Fibroblast of mammary gland (primary cell): ENCODE measurements around the gene ADI1.

Experiments used
- DNase-seq: peaks from one replicate; pipeline ENCODE4 v3.0.0-alpha.2; 2010; ENCODE audit warnings: low read depth
- H3K4me3 ChIP-seq: 2 replicates; pipeline ENCODE4 v1.5.1; 2011; ENCODE audit warnings: low read depth, mild to moderate bottlenecking, low read length, moderate library complexity; ENCODE audit not compliant: control insufficient read depth
- CTCF ChIP-seq: conservative IDR thresholded peaks from 2 replicates; pipeline ENCODE4 v1.5.1; 2011; ENCODE audit warnings: low read depth, low read length, inconsistent platforms; ENCODE audit not compliant: control insufficient read depth, insufficient read depth

ADI1 gene

DNA sequence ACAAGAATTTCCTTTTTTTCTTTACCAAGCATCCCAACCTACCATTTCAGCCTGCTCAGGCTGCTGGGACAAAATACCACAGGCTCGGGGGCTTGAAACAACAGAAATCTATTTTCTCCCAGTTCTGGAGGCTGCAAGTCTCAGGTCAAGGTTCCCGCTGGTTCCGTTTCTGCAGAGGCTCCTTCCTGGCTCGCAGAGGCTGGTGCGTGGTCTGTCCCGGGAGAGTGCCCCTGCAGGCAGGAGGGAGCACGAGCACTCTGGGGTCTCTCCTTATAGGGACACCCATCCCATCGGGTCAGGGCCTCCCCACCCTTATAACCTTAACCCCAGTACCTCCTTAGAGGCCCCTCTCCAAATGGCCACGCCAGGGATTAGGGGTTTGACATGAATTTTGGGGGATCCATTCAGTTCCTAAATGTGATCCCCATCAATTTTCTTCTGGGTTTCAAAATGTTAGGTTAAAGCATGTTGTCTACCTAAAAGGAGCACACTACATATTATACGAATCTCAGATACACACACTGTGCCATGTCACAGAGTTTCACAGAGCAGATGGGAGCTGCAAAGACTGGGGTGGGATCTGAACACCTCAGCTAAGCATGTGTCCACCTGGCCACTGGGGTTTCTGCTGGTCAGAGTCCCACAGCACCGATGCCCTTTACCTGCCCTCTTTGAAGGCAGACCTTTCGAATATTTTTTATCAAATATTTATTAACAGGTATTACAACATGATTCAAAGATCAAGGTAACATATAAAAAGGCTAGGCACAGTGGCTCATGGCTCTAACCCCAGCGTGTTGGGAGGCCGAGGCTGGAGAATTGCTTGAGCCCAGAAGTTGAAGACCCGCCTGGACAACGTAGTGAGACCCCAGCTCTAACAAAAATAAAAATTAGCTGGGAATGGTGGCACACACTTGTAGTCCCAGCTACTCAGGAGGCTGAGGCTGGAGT lies 17.6 kb upstream of the ADI1 start:
- peak; percentile 56 for TF ChIP-seq CTCF
- peak; percentile 60 for DNase-seq
- peak overlapping the region; percentile 46 for H3K4me3 ChIP-seq

- TF ChIP-seq CTCF = peak; percentile 24
- H3K4me3 ChIP-seq = peak overlapping the region; percentile 46
- peak; percentile 94 for DNase-seq
Observed at GRCh38 chr2:3535794-3536681, 16.7 kb upstream of the ADI1 start.

GRCh38 chr2:3535467-3535793 lies 16.1 kb upstream of the ADI1 start:
- peak overlapping the region; percentile 46 for H3K4me3 ChIP-seq
- DNase-seq = no peak
- TF ChIP-seq CTCF = no peak

GRCh38 chr2:3534251-3534814 lies 15.0 kb upstream of the ADI1 start:
- DNase-seq = no peak
- TF ChIP-seq CTCF = no peak
- no peak overlapping the region for H3K4me3 ChIP-seq

GRCh38 chr2:3533836-3534235 lies 14.5 kb upstream of the ADI1 start:
- no peak for TF ChIP-seq CTCF
- DNase-seq = no peak
- H3K4me3 ChIP-seq = no peak overlapping the region

- no peak for TF ChIP-seq CTCF
- DNase-seq = no peak
- no peak overlapping the region for H3K4me3 ChIP-seq
Observed at GRCh38 chr2:3532941-3533340, 13.6 kb upstream of the ADI1 start.
